PC-3 (cell line): ENCODE data around the gene SAP30L.

Experiments
- EZH2phosphoT487 ChIP-seq: fragments of 300-600 bp; sonication (generic); IDR thresholded peaks from 2 replicates; pipeline ENCODE4 v1.6.1; 2018; ENCODE audit warnings: mild to moderate bottlenecking, antibody characterized with exemption, low read length, borderline replicate concordance
- TF ChIP-seq, protein P1 (sequence below): fragments of 300-600 bp; sonication (generic); conservative IDR thresholded peaks from 2 replicates; pipeline ENCODE4 v1.5.1; 2017; ENCODE audit warnings: antibody characterized with exemption, low read depth, mild to moderate bottlenecking, low read length

DNA sequence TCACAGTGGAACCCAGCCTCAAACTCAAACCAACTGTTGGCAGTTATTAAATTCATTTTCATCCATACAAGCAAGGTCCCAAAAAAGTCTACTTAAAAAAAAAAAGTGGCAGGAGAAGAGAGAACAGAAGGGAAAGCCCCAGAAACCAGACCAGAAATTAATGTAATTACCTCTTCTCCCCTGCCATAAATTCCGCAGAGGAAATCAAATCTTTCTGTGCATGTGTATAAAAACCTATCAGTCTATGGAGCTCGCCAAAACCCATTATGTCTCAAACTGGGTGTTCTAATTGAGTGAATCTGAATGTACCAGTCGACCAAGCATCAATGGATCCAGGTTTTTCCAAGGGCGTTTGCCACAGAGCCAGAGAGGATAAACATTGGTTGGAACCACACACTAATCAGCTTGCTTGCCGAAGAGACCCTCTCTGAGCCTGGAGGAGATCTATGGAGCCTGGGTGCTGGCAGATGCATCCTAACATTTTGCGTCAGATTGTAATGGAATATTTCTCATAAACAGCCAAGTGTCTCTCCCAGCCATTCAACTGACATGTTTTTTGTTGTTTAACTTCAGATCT lies 40.1 kb downstream of the SAP30L start:
- TF ChIP-seq, protein P1, sequence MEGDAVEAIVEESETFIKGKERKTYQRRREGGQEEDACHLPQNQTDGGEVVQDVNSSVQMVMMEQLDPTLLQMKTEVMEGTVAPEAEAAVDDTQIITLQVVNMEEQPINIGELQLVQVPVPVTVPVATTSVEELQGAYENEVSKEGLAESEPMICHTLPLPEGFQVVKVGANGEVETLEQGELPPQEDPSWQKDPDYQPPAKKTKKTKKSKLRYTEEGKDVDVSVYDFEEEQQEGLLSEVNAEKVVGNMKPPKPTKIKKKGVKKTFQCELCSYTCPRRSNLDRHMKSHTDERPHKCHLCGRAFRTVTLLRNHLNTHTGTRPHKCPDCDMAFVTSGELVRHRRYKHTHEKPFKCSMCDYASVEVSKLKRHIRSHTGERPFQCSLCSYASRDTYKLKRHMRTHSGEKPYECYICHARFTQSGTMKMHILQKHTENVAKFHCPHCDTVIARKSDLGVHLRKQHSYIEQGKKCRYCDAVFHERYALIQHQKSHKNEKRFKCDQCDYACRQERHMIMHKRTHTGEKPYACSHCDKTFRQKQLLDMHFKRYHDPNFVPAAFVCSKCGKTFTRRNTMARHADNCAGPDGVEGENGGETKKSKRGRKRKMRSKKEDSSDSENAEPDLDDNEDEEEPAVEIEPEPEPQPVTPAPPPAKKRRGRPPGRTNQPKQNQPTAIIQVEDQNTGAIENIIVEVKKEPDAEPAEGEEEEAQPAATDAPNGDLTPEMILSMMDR, result no peak
- no peak for TF ChIP-seq EZH2phosphoT487
